CD4-positive, alpha-beta memory T cell (primary cell): ENCODE measurements around the gene FCMR. TPM values are rescaled to one million over a fixed set of nuclear protein-coding genes. Genes with fewer than 3 reads are reported as not detected.
A peak's percentile ranks its signal among the peaks of the same experiment; 100 is the strongest.

Experiments
- CTCF ChIA-PET: fragments of 350-600 bp; sonication (Branson Sonifier 250); formaldehyde crosslinking; loops from one replicate; lab custom pipeline; 2021; ENCODE audit warnings: inconsistent platforms; ENCODE audit not compliant: partially characterized antibody; lab: Charles Lee
- POLR2A ChIA-PET: fragments of 350-600 bp; sonication (Branson Sonifier 250); formaldehyde crosslinking; loops from one replicate; lab custom pipeline; 2021; ENCODE audit not compliant: partially characterized antibody; lab: Charles Lee
- DNase-seq, 5 donors: peaks; one replicate each; pipeline versions ENCODE4 v3.0.0 to v3.0.0-alpha.2; 2020 to 2022; ENCODE audit warnings: mixed read lengths in 1 of 5
- H3K27ac ChIP-seq: one replicate; pipeline ENCODE4 v1.7.0; 2013; ENCODE audit warnings: low read depth, low read length
- H3K27me3 ChIP-seq: 2 replicates; pipeline ENCODE4 v1.7.0; 2013; ENCODE audit warnings: mild to moderate bottlenecking, low read length, moderate library complexity; ENCODE audit not compliant: insufficient read depth
- H3K36me3 ChIP-seq: 2 replicates; pipeline ENCODE4 v1.7.0; 2013; ENCODE audit warnings: mild to moderate bottlenecking, low read length, moderate library complexity; ENCODE audit not compliant: insufficient read depth
- H3K4me1 ChIP-seq: 2 replicates; pipeline ENCODE4 v1.7.0; 2013; ENCODE audit warnings: mild to moderate bottlenecking, low read length, moderate library complexity; ENCODE audit not compliant: insufficient read depth
- H3K4me3 ChIP-seq, 2 donors: one replicate each; pipeline ENCODE4 v1.7.0; 2013; ENCODE audit warnings: low read length in 2 of 2, mild to moderate bottlenecking in 1 of 2
- H3K9me3 ChIP-seq, 2 donors: one replicate each; pipeline ENCODE4 v1.7.0; 2013; ENCODE audit warnings: low read length in 2 of 2, control low read depth in 1 of 2; ENCODE audit not compliant: control insufficient read depth in 1 of 2
- H3K27ac Mint-ChIP-seq, 7 donors: one replicate each; pipeline ENCODE4 v1.8.0; 2020 to 2021; ENCODE audit warnings: mixed read lengths in 7 of 7, mild to moderate bottlenecking in 6 of 7, inconsistent platforms in 3 of 7, moderate library complexity in 3 of 7
- H3K27me3 Mint-ChIP-seq, 2 donors: one replicate each; pipeline ENCODE4 v1.8.0; 2020 to 2021; ENCODE audit warnings: mixed read lengths in 2 of 2
- H3K36me3 Mint-ChIP-seq, 2 donors: one replicate each; pipeline ENCODE4 v1.8.0; 2020 to 2021; ENCODE audit warnings: mixed read lengths in 2 of 2, inconsistent platforms in 1 of 2, mild to moderate bottlenecking in 1 of 2
- H3K4me1 Mint-ChIP-seq, 4 donors: one replicate each; pipeline ENCODE4 v1.8.0; 2020 to 2021; ENCODE audit warnings: mixed read lengths in 4 of 4, mild to moderate bottlenecking in 1 of 4
- H3K4me3 Mint-ChIP-seq, 8 donors: one replicate each; pipeline ENCODE4 v1.8.0; 2020 to 2021; ENCODE audit warnings: mixed read lengths in 8 of 8, mild to moderate bottlenecking in 7 of 8, moderate library complexity in 6 of 8, inconsistent platforms in 3 of 8
- H3K9me3 Mint-ChIP-seq, 8 donors: one replicate each; pipeline ENCODE4 v1.8.0; 2020 to 2021; ENCODE audit warnings: mixed read lengths in 8 of 8, mild to moderate bottlenecking in 5 of 8, inconsistent platforms in 3 of 8, moderate library complexity in 1 of 8
- intact Hi-C: fragments of 100-400 bp; cut with micrococcal nuclease; formaldehyde crosslinking; loops from one replicate; pipeline ENCODE4 v1.15.1; 2023
- polyA plus RNA-seq, 2 donors: library from polyadenylated mRNA; unstranded; fragments of 300-500 nt; fragmentation: Illumina TruSeq; gene quantifications; one replicate each; pipeline ENCODE4 v1.2.3, GENCODE V29; 2021
- total RNA-seq, 2 experiments: library from RNA; stranded (reverse); gene quantifications; one replicate each; pipeline ENCODE4 v1.2.3, GENCODE V29; 2021

The FCMR gene
- total and polyA plus RNA-seq, 4 experiments from 2014 or later = 493 to 588 (median 556) TPM

- H3K27ac Mint-ChIP-seq = no peak overlapping the region
- no peak overlapping the region for H3K4me3 Mint-ChIP-seq
- Histone ChIP-seq H3K27me3 (no peaks in the 10 kb centered on the region), H3K9me3 (peaks cover 0 to 4% of the 10 kb centered on the region in 2 donors), H3K36me3 (no peaks in the 10 kb centered on the region), H3K27ac (no peak overlapping the region), H3K4me3 (no peak overlapping the region), H3K4me1 (no peaks in the 10 kb centered on the region)
- no peaks in the 10 kb centered on the region for H3K4me1 Mint-ChIP-seq
- POLR2A ChIA-PET = no interaction called here
- CTCF ChIA-PET = no interaction called here
- no peak for DNase-seq
- H3K9me3 Mint-ChIP-seq = peaks cover 0 to 60% (median 35%) of the 10 kb centered on the region in 8 donors
- peaks cover 3 to 7% of the 10 kb centered on the region in 2 donors for H3K27me3 Mint-ChIP-seq
- peaks cover 10 to 31% of the 10 kb centered on the region in 2 donors for H3K36me3 Mint-ChIP-seq
- intact Hi-C loops = no loop called here
Measured at GRCh38 chr1:206875752-206876377, 45.9 kb downstream of the FCMR start.

GRCh38 chr1:206873603-206874188 is 48.0 kb downstream of the FCMR start:
- H3K27me3 Mint-ChIP-seq = peaks cover 11 to 14% of the 10 kb centered on the region in 2 donors
- H3K9me3 Mint-ChIP-seq = peaks cover 0 to 48% (median 28%) of the 10 kb centered on the region in 8 donors
- Histone ChIP-seq H3K27me3 (no peaks in the 10 kb centered on the region), H3K4me3 (no peak overlapping the region), H3K4me1 (no peaks in the 10 kb centered on the region), H3K9me3 (peaks cover 0 to 4% of the 10 kb centered on the region in 2 donors), H3K27ac (no peak overlapping the region), H3K36me3 (no peaks in the 10 kb centered on the region)
- ChIA-PET POLR2A (no interaction called here), CTCF (interaction anchor here (0.9 to 2.9 kb wide), 3 partner anchors 9 to 39 kb away, joined by 3 to 14 read pairs (median 3); partner anchors contain the start of gene IL20)
- H3K36me3 Mint-ChIP-seq = peaks cover 10 to 22% of the 10 kb centered on the region in 2 donors
- intact Hi-C loops = no loop called here
- no peaks in the 10 kb centered on the region for H3K4me1 Mint-ChIP-seq
- H3K27ac Mint-ChIP-seq = no peak overlapping the region
- no peak for DNase-seq
- H3K4me3 Mint-ChIP-seq = no peak overlapping the region

GRCh38 chr1:206872139-206872538 is 49.6 kb downstream of the FCMR start:
- H3K4me1 ChIP-seq = no peaks in the 10 kb centered on the region
- Mint-ChIP-seq H3K4me3 (no peak overlapping the region), H3K4me1 (no peaks in the 10 kb centered on the region), H3K9me3 (peaks cover 0 to 33% (median 16%) of the 10 kb centered on the region in 8 donors), H3K36me3 (peaks cover 5 to 16% of the 10 kb centered on the region in 2 donors), H3K27ac (no peak overlapping the region), H3K27me3 (peaks cover 10 to 20% of the 10 kb centered on the region in 2 donors)
- no peaks in the 10 kb centered on the region for H3K9me3 ChIP-seq
- no peak overlapping the region for H3K27ac ChIP-seq
- no peaks in the 10 kb centered on the region for H3K36me3 ChIP-seq
- ChIA-PET CTCF (interaction anchor here (1.0 to 3.8 kb wide), 7 partner anchors 8 to 61 kb away, joined by 3 to 14 read pairs (median 9); partner anchors contain the start of gene IL20), POLR2A (interaction anchor here (0.8 to 1.7 kb wide), 3 partner anchors 9 to 51 kb away, joined by 3 to 8 read pairs (median 3); no protein-coding TSS in a partner anchor)
- intact Hi-C loops = no loop called here
- DNase-seq = no peak
- H3K27me3 ChIP-seq = no peaks in the 10 kb centered on the region
- H3K4me3 ChIP-seq = no peak overlapping the region

GRCh38 chr1:206868264-206868663 is 53.5 kb downstream of the FCMR start:
- no peak overlapping the region for H3K4me3 Mint-ChIP-seq
- peaks cover 17% of the 10 kb centered on the region in 2 donors for H3K27me3 Mint-ChIP-seq
- DNase-seq = no peak
- peaks cover 2 to 4% of the 10 kb centered on the region in 2 donors for H3K36me3 Mint-ChIP-seq
- ChIA-PET CTCF (interaction anchor here (1.2 to 3.3 kb wide), 7 partner anchors 9 to 143 kb away, joined by 3 to 19 read pairs (median 8); no protein-coding TSS in a partner anchor), POLR2A (interaction anchor here (0.9 kb wide), 1 partner anchor 41 kb away, joined by 3 read pairs; no protein-coding TSS in a partner anchor)
- Histone ChIP-seq H3K4me1 (no peaks in the 10 kb centered on the region), H3K27me3 (no peaks in the 10 kb centered on the region), H3K4me3 (no peak overlapping the region), H3K9me3 (no peaks in the 10 kb centered on the region), H3K36me3 (no peaks in the 10 kb centered on the region), H3K27ac (no peak overlapping the region)
- H3K27ac Mint-ChIP-seq = no peak overlapping the region
- H3K4me1 Mint-ChIP-seq = peaks cover 0 to 5% (median 4%) of the 10 kb centered on the region in 4 donors
- H3K9me3 Mint-ChIP-seq = peaks cover 0 to 15% (median 4%) of the 10 kb centered on the region in 8 donors
- intact Hi-C loops = no loop called here

- intact Hi-C loops = no loop called here
- H3K9me3 Mint-ChIP-seq = peaks cover 0 to 12% (median 4%) of the 10 kb centered on the region in 8 donors
- H3K9me3 ChIP-seq = no peaks in the 10 kb centered on the region
- POLR2A ChIA-PET = interaction anchor here (0.9 kb wide), 1 partner anchor 42 kb away, joined by 3 read pairs; no protein-coding TSS in a partner anchor
- no peaks in the 10 kb centered on the region for H3K27me3 ChIP-seq
- CTCF ChIA-PET = interaction anchor here (0.8 to 3.3 kb wide), 9 partner anchors 9 to 142 kb away, joined by 3 to 19 read pairs (median 8); no protein-coding TSS in a partner anchor
- no peak for DNase-seq
- H3K4me1 ChIP-seq = no peaks in the 10 kb centered on the region
- no peaks in the 10 kb centered on the region for H3K36me3 ChIP-seq
- H3K4me3 Mint-ChIP-seq = no peak overlapping the region
- H3K4me1 Mint-ChIP-seq = peaks cover 0 to 5% (median 4%) of the 10 kb centered on the region in 4 donors
- H3K27ac ChIP-seq = no peak overlapping the region
- peaks cover 17% of the 10 kb centered on the region in 2 donors for H3K27me3 Mint-ChIP-seq
- peak overlapping the region in 1 of 7 donors; percentile 11 for H3K27ac Mint-ChIP-seq
- peaks cover 2 to 4% of the 10 kb centered on the region in 2 donors for H3K36me3 Mint-ChIP-seq
- H3K4me3 ChIP-seq = no peak overlapping the region
Measured at GRCh38 chr1:206867716-206868115, 54.0 kb downstream of the FCMR start.

GRCh38 chr1:206867239-206867638 is 54.5 kb downstream of the FCMR start:
- intact Hi-C loops = no loop called here
- H3K9me3 ChIP-seq = no peaks in the 10 kb centered on the region
- H3K36me3 ChIP-seq = no peaks in the 10 kb centered on the region
- CTCF ChIA-PET = interaction anchor here (0.7 to 3.3 kb wide), 11 partner anchors 8 to 132 kb away, joined by 3 to 19 read pairs (median 6); no protein-coding TSS in a partner anchor
- no peak overlapping the region for H3K27ac Mint-ChIP-seq
- no peaks in the 10 kb centered on the region for H3K27me3 ChIP-seq
- POLR2A ChIA-PET = no interaction called here
- no peak for DNase-seq
- H3K4me3 Mint-ChIP-seq = no peak overlapping the region
- H3K4me1 ChIP-seq = no peaks in the 10 kb centered on the region
- H3K9me3 Mint-ChIP-seq = peaks cover 0 to 8% (median 2%) of the 10 kb centered on the region in 8 donors
- H3K27ac ChIP-seq = no peak overlapping the region
- peaks cover 0 to 5% (median 4%) of the 10 kb centered on the region in 4 donors for H3K4me1 Mint-ChIP-seq
- peaks cover 17% of the 10 kb centered on the region in 2 donors for H3K27me3 Mint-ChIP-seq
- H3K36me3 Mint-ChIP-seq = peaks cover 1 to 2% of the 10 kb centered on the region in 2 donors
- H3K4me3 ChIP-seq = no peak overlapping the region

- H3K36me3 Mint-ChIP-seq = no peaks in the 10 kb centered on the region
- no peaks in the 10 kb centered on the region for H3K36me3 ChIP-seq
- peaks cover 0 to 2% (median 0%) of the 10 kb centered on the region in 8 donors for H3K9me3 Mint-ChIP-seq
- DNase-seq = no peak
- no peaks in the 10 kb centered on the region for H3K4me1 ChIP-seq
- no peaks in the 10 kb centered on the region for H3K9me3 ChIP-seq
- CTCF ChIA-PET = interaction anchor here (1.1 to 7.9 kb wide), 13 partner anchors 10 to 132 kb away, joined by 3 to 73 read pairs (median 8); no protein-coding TSS in a partner anchor
- no peak overlapping the region for H3K27ac Mint-ChIP-seq
- intact Hi-C loops = no loop called here
- POLR2A ChIA-PET = interaction anchor here (1.4 kb wide), 1 partner anchor 43 kb away, joined by 4 read pairs; no protein-coding TSS in a partner anchor
- H3K27ac ChIP-seq = no peak overlapping the region
- H3K4me3 Mint-ChIP-seq = no peak overlapping the region
- H3K27me3 Mint-ChIP-seq = peaks cover 17% of the 10 kb centered on the region in 2 donors
- no peaks in the 10 kb centered on the region for H3K27me3 ChIP-seq
- H3K4me1 Mint-ChIP-seq = peaks cover 0 to 5% (median 4%) of the 10 kb centered on the region in 4 donors
- no peak overlapping the region for H3K4me3 ChIP-seq
Measured at GRCh38 chr1:206866062-206866461, 55.7 kb downstream of the FCMR start.
